Glomerular endothelial cell (primary cell): ENCODE results near the gene TOP3B. TPM values are rescaled to one million over a fixed set of nuclear protein-coding genes. Genes with fewer than 3 reads are reported as not detected.
"Not testable (repeated sequence)": the region's sequence is repeated elsewhere in the genome, so short reads cannot be mapped to it uniquely, and the experiment has no call there.

Experiments
- DNase-seq: peaks from one replicate; pipeline ENCODE4 v3.0.0-alpha.2; 2011; ENCODE audit warnings: low read depth, low spot score; ENCODE audit errors: extremely low read depth
- total RNA-seq: library from RNA; depleted of rRNA; stranded (reverse); fragments of >200 nt; gene quantifications from 2 replicates; pipeline ENCODE4 v1.2.3, GENCODE V29; 2015

Gene TOP3B
- total RNA-seq, 1 donor from 2014 or later = 63.0 TPM

GRCh38 chr22:21932347-21932746, 50.2 kb downstream of the TOP3B start:
- DNase-seq = no peak

GRCh38 chr22:21931056-21931455, 51.5 kb downstream of the TOP3B start:
- DNase-seq = no peak

GRCh38 chr22:21929253-21929652, 53.3 kb downstream of the TOP3B start:
- DNase-seq = no peak

- DNase-seq = no peak
These were observed 54.5 kb downstream of the TOP3B start for GRCh38 chr22:21928048-21928447.

- DNase-seq = no peak
These were observed 55.3 kb downstream of the TOP3B start for GRCh38 chr22:21927174-21927823.

GRCh38 chr22:21926728-21927127, 55.9 kb downstream of the TOP3B start:
- no peak for DNase-seq

- no peak for DNase-seq
These were observed 59.4 kb downstream of the TOP3B start for GRCh38 chr22:21923163-21923561.

GRCh38 chr22:21922370-21923162, 60.0 kb downstream of the TOP3B start:
- DNase-seq = no peak

GRCh38 chr22:21921729-21922128, 60.9 kb downstream of the TOP3B start:
- DNase-seq = no peak

- no peak for DNase-seq
These were observed 61.3 kb downstream of the TOP3B start for GRCh38 chr22:21921184-21921721.

GRCh38 chr22:21920341-21921183, 62.0 kb downstream of the TOP3B start:
- no peak for DNase-seq

GRCh38 chr22:21919526-21920307, 62.9 kb downstream of the TOP3B start:
- DNase-seq = no peak

GRCh38 chr22:21918466-21919185, 64.0 kb downstream of the TOP3B start:
- no peak for DNase-seq

- no peak for DNase-seq
These were observed 64.7 kb downstream of the TOP3B start for GRCh38 chr22:21917959-21918261.

GRCh38 chr22:21917181-21917958, 65.2 kb downstream of the TOP3B start:
- DNase-seq = no peak

- DNase-seq = no peak
These were observed 66.2 kb downstream of the TOP3B start for GRCh38 chr22:21916309-21916918.

GRCh38 chr22:21915624-21916308, 66.8 kb downstream of the TOP3B start:
- DNase-seq = no peak

- not testable (repeated sequence) for DNase-seq
These were observed 68.4 kb downstream of the TOP3B start for GRCh38 chr22:21914033-21914642.
